CMK (cell line): ENCODE measurements around the gene ZNF287.

Experiments used
- DNase-seq: peaks from one replicate; pipeline ENCODE4 v3.0.0-alpha.2; 2010; ENCODE audit warnings: low read depth

ZNF287 gene

GRCh38 chr17:16516594-16517051 is 52.4 kb downstream of the ZNF287 start:
- DNase-seq, result peak; percentile 21

GRCh38 chr17:16515933-16516332 is 53.1 kb downstream of the ZNF287 start:
- DNase-seq, result no peak

- no peak for DNase-seq
These were observed 55.1 kb downstream of the ZNF287 start for GRCh38 chr17:16513873-16514272.

- DNase-seq, result no peak
These were observed 57.0 kb downstream of the ZNF287 start for GRCh38 chr17:16512011-16512410.

- no peak for DNase-seq
These were observed 57.4 kb downstream of the ZNF287 start for GRCh38 chr17:16511593-16511992.

GRCh38 chr17:16507918-16508533 is 61.0 kb downstream of the ZNF287 start:
- no peak for DNase-seq

GRCh38 chr17:16506188-16506587 is 62.8 kb downstream of the ZNF287 start:
- no peak for DNase-seq

- no peak for DNase-seq
These were observed 64.0 kb downstream of the ZNF287 start for GRCh38 chr17:16504984-16505383.
